HCT116 (cell line): ENCODE measurements around the gene C19orf44. TPM values are rescaled to one million over a fixed set of nuclear protein-coding genes. Genes with fewer than 3 reads are reported as not detected.
"Not testable (repeated sequence)": the region's sequence is repeated elsewhere in the genome, so short reads cannot be mapped to it uniquely, and the experiment has no call there.

Experiments
- ATAC-seq: fragments of 200-7000 bp; cut with Tn5 transposase; 2 replicates; pipeline ENCODE4 v1.9.1; 2020; ENCODE audit warnings: mild to moderate bottlenecking, moderate library complexity
- BruUV-seq: library from RNA; stranded (reverse); fragments of 400-500 nt; replicated peaks from 2 replicates; lab custom pipeline; 2021; lab: Mats Ljungman, UMichigan
- CTCF ChIA-PET: fragments of 300-600 bp; sonication (Branson Sonifier 250); formaldehyde crosslinking; loops from one replicate; lab custom pipeline; 2021; ENCODE audit warnings: antibody characterized with exemption; lab: Charles Lee
- POLR2A ChIA-PET: fragments of 300-600, 350-600 bp; sonication (Branson Sonifier 250); formaldehyde crosslinking; loops from one replicate; lab custom pipeline; 2021; ENCODE audit warnings: antibody characterized with exemption; lab: Charles Lee
- RAD21 ChIA-PET, 2 experiments: fragments of 300-600 bp; sonication (Branson Sonifier 250); formaldehyde crosslinking; loops; one replicate each; lab custom pipeline; 2023; ENCODE audit warnings: low total read pairs in 2 of 2; ENCODE audit not compliant: uncharacterized antibody in 2 of 2, unreplicated experiment in 2 of 2, low non-redundant PET in 1 of 2; lab: Charles Lee
- DNase-seq: peaks from one replicate; pipeline ENCODE4 v3.0.0-alpha.2; 2010; ENCODE audit warnings: low read depth, low spot score
- H2AFZ ChIP-seq: fragments of 200-600 bp; shearing (Covaris generic), sonication (generic); 2 replicates; pipeline ENCODE4 v1.6.1; 2017; ENCODE audit warnings: low read depth, mixed run types, mixed read lengths, antibody characterized with exemption, low read length; ENCODE audit not compliant: poor library complexity, severe bottlenecking
- H3K27ac ChIP-seq: 2 replicates; pipeline ENCODE4 v1.5.1; 2012; ENCODE audit warnings: low read depth, low read length
- H3K27me3 ChIP-seq: fragments of 200-600 bp; sonication (generic); 2 replicates; pipeline ENCODE4 v1.6.1; 2016; ENCODE audit warnings: mixed run types, low read length, mixed read lengths; ENCODE audit not compliant: insufficient read depth
- H3K36me3 ChIP-seq, 2 experiments: fragments of 200-500 bp in 1 of 2; fragments of 200-600 bp in 1 of 2; sonication (Bioruptor generic) in 1 of 2; sonication (generic) in 1 of 2; 2 replicates each; pipeline versions ENCODE4 v1.5.1 to v1.6.1; 2014 to 2016; ENCODE audit warnings: low read length in 2 of 2, inconsistent platforms in 1 of 2, mixed read lengths in 1 of 2, mixed run types in 1 of 2; ENCODE audit not compliant: insufficient read depth in 2 of 2, control insufficient read depth in 1 of 2
- H3K4me1 ChIP-seq, 2 experiments: fragments of 200-600 bp in 1 of 2; sonication (generic) in 1 of 2; 2 replicates each; pipeline versions ENCODE4 v1.5.1 to v1.6.1; 2012 to 2017; ENCODE audit warnings: low read length in 2 of 2, inconsistent platforms in 1 of 2, mild to moderate bottlenecking in 1 of 2, mixed read lengths in 1 of 2, mixed run types in 1 of 2, moderate library complexity in 1 of 2; ENCODE audit not compliant: insufficient read depth in 2 of 2, control insufficient read depth in 1 of 2
- H3K4me2 ChIP-seq: fragments of 200-600 bp; sonication (generic); 2 replicates; pipeline ENCODE4 v1.6.1; 2017; ENCODE audit warnings: mixed run types, low read length, mixed read lengths
- H3K4me3 ChIP-seq, 2 experiments: fragments of 200-600 bp in 1 of 2; sonication (generic) in 1 of 2; replicated peaks in 1 of 2; 2 replicates each; pipeline ENCODE4 v1.5.1; 2011 to 2016; ENCODE audit warnings: low read length in 2 of 2, control low read depth in 1 of 2, low read depth in 1 of 2, mild to moderate bottlenecking in 1 of 2, mixed read lengths in 1 of 2, mixed run types in 1 of 2
- H3K79me2 ChIP-seq: fragments of 200-600 bp; sonication (generic); 2 replicates; pipeline ENCODE4 v1.6.1; 2017; ENCODE audit warnings: mild to moderate bottlenecking, mixed run types, low read length, moderate library complexity, mixed read lengths; ENCODE audit not compliant: insufficient read depth
- H3K9ac ChIP-seq: fragments of 200-600 bp; sonication (generic); 2 replicates; pipeline ENCODE4 v1.6.1; 2016; ENCODE audit warnings: low read length, mixed read lengths
- H3K9me2 ChIP-seq: fragments of 200-600 bp; sonication (generic), shearing (Covaris generic); 2 replicates; pipeline ENCODE4 v1.6.1; 2017; ENCODE audit warnings: mixed run types, mild to moderate bottlenecking, moderate library complexity; ENCODE audit not compliant: insufficient read depth
- H3K9me3 ChIP-seq, 2 experiments: fragments of 200-500 bp in 1 of 2; fragments of 200-600 bp in 1 of 2; sonication (Bioruptor generic) in 1 of 2; sonication (generic) in 1 of 2; 2 replicates each; pipeline ENCODE4 v1.6.1; 2014 to 2017; ENCODE audit warnings: low read length in 2 of 2, mixed read lengths in 2 of 2, inconsistent platforms in 1 of 2, low read depth in 1 of 2, mild to moderate bottlenecking in 1 of 2, mixed run types in 1 of 2, moderate library complexity in 1 of 2; ENCODE audit not compliant: control insufficient read depth in 1 of 2, insufficient read depth in 1 of 2
- H4K20me1 ChIP-seq: fragments of 200-600 bp; sonication (generic), shearing (Covaris generic); 2 replicates; pipeline ENCODE4 v1.6.1; 2017; ENCODE audit warnings: mixed run types, mild to moderate bottlenecking, moderate library complexity; ENCODE audit not compliant: insufficient read depth
- CEBPB ChIP-seq: IDR thresholded peaks from 2 replicates; pipeline ENCODE4 v1.6.1; 2012; ENCODE audit warnings: low read depth
- EZH2 ChIP-seq: fragments of 200-600 bp; sonication (generic); IDR thresholded peaks from 2 replicates; pipeline ENCODE4 v1.6.1; 2017; ENCODE audit warnings: antibody characterized with exemption, mixed run types
- JUND ChIP-seq: IDR thresholded peaks from 2 replicates; pipeline ENCODE4 v1.6.1; 2012
- POLR2A ChIP-seq: IDR thresholded peaks from 2 replicates; pipeline ENCODE4 v1.7.0; 2011; ENCODE audit warnings: borderline replicate concordance; ENCODE audit not compliant: insufficient read depth, insufficient read length; ENCODE audit errors: extremely low read depth
- POLR2AphosphoS5 ChIP-seq: IDR thresholded peaks from 2 replicates; pipeline ENCODE4 v1.6.1; 2011; ENCODE audit warnings: mild to moderate bottlenecking, low read depth, low read length, moderate library complexity
- SIN3A ChIP-seq: IDR thresholded peaks from 2 replicates; pipeline ENCODE4 v1.6.1; 2012; ENCODE audit warnings: low read depth
- YY1 ChIP-seq: IDR thresholded peaks from 2 replicates; pipeline ENCODE4 v1.6.1; 2011; ENCODE audit warnings: low read length, low read depth, moderate library complexity, mild to moderate bottlenecking; ENCODE audit not compliant: insufficient replicate concordance; ENCODE audit errors: extremely low read depth
- intact Hi-C: fragments of 100-400 bp; cut with micrococcal nuclease; formaldehyde crosslinking; loops from 2 replicates; pipeline ENCODE4 v1.10.0; 2022
- total RNA-seq: library from RNA; stranded (reverse); gene quantifications from one replicate; pipeline ENCODE4 v1.2.1, GENCODE V29; 2021; ENCODE audit not compliant: unreplicated experiment
- TF ChIP-seq, protein P1 (sequence below), 3 experiments: fragments of 200-600 bp in 1 of 3; sonication (generic) in 1 of 3; IDR thresholded peaks in 2 of 3; conservative IDR thresholded peaks in 1 of 3; 2 replicates each; pipeline ENCODE4 v1.5.1; 2012 to 2017; ENCODE audit warnings: low read depth in 2 of 3, low read length in 2 of 3, antibody characterized with exemption in 1 of 3, borderline replicate concordance in 1 of 3, control low read depth in 1 of 3, mild to moderate bottlenecking in 1 of 3, mixed read lengths in 1 of 3, mixed run types in 1 of 3, moderate library complexity in 1 of 3; ENCODE audit not compliant: insufficient read depth in 1 of 3
- TF ChIP-seq, protein P2 (sequence below): IDR thresholded peaks from 2 replicates; pipeline ENCODE4 v1.6.1; 2012
- TF ChIP-seq, protein P3 (sequence below): IDR thresholded peaks from 2 replicates; pipeline ENCODE4 v1.6.1; 2011; ENCODE audit warnings: mild to moderate bottlenecking, low read length, moderate library complexity; ENCODE audit not compliant: insufficient replicate concordance; ENCODE audit errors: extremely low read depth

C19orf44 gene
- total RNA-seq, 1 experiment from 2014 or later: 6.8 TPM

DNA sequence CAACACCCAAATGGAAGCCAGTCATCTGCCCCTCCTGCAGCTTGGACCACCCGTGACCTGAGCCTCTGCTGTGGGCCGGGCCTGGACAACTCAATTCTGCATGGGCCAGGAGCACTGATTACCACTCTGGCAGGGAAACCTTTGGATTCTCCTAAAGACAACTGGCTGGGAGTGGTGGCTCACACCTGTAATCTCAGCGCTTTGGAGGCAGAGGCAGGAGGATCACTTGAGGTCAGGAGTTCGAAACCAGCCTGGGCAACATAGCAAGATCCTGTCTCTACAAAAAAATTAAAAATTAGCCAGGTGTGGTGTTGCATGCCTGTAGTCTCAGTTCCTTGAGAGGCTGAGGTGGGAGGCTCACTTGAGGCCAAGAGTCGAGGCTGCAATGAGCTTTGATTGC, 31.0 kb upstream of the C19orf44 start:
- intact Hi-C loops: no loop called here
- ATAC-seq: no peak

DNA sequence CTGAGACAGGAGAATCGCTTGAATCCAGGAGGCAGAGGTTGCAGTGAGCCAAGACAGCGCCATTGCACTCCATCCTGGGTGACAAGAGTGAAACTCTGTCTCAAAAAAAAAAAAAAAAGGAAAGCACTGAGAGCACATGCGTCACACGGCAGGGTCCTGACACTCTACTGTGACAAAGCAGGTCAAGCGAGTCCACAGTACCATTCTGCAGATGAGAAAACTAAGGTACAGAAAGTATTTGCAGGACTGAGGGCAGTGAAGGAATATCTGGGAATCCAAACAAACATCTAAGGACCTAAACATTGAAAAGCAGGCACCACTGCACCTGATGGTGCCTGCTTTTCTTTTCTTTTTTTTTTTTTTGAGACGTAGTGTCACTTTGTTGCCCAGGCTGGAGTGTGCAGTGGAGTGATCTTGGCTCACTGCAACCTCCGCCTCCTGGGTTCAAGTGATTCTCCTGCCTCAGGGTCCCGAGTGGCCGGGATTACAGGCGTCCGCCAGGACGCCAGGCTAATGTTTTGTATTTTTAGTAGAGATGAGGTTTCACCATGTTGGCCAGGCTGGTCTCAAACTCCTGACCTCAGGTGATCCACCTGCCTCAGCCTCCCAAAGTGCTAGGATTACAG, 29.3 kb upstream of the C19orf44 start:
- peaks cover 93% of the 10 kb centered on the region for H3K79me2 ChIP-seq
- H3K27me3 ChIP-seq, intact Hi-C loops, H3K27ac ChIP-seq, ATAC-seq, BruUV-seq, H2AFZ ChIP-seq, H3K4me3 ChIP-seq, H3K9me2 ChIP-seq, CTCF ChIA-PET, H3K9me3 ChIP-seq, DNase-seq, H3K9ac ChIP-seq, RAD21 ChIA-PET, H3K4me2 ChIP-seq, H4K20me1 ChIP-seq, POLR2A ChIA-PET, H3K36me3 ChIP-seq: not testable (repeated sequence)
- H3K4me1 ChIP-seq: peaks cover 16 to 26% of the 10 kb centered on the region in 2 experiments

More for the DNA sequence above, 31.0 kb upstream of the C19orf44 start:
- DNase-seq: no peak
- H3K4me3 ChIP-seq: no peak overlapping the region
- peaks cover 91% of the 10 kb centered on the region for H3K79me2 ChIP-seq
- no TSS peak for BruUV-seq
- 0 out of 2 replicates have a peak, but pooled peaks cover 5% of the 10 kb centered on the region for H4K20me1 ChIP-seq
- ChIA-PET POLR2A (no interaction called here), RAD21 (no interaction called here), CTCF (no interaction called here)
- no peak overlapping the region for H3K4me2 ChIP-seq
- no peaks in the 10 kb centered on the region for H3K9me3 ChIP-seq
- no peak for TF ChIP-seq SIN3A
- TF ChIP-seq POLR2AphosphoS5: no peak
- no peak for TF ChIP-seq POLR2A
- no peak for TF ChIP-seq CEBPB
- TF ChIP-seq, protein P1, sequence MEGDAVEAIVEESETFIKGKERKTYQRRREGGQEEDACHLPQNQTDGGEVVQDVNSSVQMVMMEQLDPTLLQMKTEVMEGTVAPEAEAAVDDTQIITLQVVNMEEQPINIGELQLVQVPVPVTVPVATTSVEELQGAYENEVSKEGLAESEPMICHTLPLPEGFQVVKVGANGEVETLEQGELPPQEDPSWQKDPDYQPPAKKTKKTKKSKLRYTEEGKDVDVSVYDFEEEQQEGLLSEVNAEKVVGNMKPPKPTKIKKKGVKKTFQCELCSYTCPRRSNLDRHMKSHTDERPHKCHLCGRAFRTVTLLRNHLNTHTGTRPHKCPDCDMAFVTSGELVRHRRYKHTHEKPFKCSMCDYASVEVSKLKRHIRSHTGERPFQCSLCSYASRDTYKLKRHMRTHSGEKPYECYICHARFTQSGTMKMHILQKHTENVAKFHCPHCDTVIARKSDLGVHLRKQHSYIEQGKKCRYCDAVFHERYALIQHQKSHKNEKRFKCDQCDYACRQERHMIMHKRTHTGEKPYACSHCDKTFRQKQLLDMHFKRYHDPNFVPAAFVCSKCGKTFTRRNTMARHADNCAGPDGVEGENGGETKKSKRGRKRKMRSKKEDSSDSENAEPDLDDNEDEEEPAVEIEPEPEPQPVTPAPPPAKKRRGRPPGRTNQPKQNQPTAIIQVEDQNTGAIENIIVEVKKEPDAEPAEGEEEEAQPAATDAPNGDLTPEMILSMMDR (IDR thresholded peaks at IDR 0.05 in 2 of 3, conservative IDR thresholded peaks at IDR 0.05 in 1 of 3; ENCODE audit: borderline replicate concordance in 1 of 3, insufficient read depth in 1 of 3, low read depth in 2 of 3, low read length in 2 of 3): no peak
- TF ChIP-seq EZH2: no peak
- TF ChIP-seq, protein P2, sequence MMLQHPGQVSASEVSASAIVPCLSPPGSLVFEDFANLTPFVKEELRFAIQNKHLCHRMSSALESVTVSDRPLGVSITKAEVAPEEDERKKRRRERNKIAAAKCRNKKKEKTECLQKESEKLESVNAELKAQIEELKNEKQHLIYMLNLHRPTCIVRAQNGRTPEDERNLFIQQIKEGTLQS: no peak
- TF ChIP-seq, protein P3, sequence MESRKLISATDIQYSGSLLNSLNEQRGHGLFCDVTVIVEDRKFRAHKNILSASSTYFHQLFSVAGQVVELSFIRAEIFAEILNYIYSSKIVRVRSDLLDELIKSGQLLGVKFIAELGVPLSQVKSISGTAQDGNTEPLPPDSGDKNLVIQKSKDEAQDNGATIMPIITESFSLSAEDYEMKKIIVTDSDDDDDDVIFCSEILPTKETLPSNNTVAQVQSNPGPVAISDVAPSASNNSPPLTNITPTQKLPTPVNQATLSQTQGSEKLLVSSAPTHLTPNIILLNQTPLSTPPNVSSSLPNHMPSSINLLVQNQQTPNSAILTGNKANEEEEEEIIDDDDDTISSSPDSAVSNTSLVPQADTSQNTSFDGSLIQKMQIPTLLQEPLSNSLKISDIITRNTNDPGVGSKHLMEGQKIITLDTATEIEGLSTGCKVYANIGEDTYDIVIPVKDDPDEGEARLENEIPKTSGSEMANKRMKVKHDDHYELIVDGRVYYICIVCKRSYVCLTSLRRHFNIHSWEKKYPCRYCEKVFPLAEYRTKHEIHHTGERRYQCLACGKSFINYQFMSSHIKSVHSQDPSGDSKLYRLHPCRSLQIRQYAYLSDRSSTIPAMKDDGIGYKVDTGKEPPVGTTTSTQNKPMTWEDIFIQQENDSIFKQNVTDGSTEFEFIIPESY: no peak
- no peak for TF ChIP-seq YY1
- no peak for TF ChIP-seq JUND
- H3K27me3 ChIP-seq: no peaks in the 10 kb centered on the region
- H3K27ac ChIP-seq: no peak overlapping the region
- no peak overlapping the region for H3K9ac ChIP-seq
- peaks cover 11 to 16% of the 10 kb centered on the region in 2 experiments for H3K4me1 ChIP-seq
- H3K36me3 ChIP-seq: no peaks in the 10 kb centered on the region
- H2AFZ ChIP-seq: no peak overlapping the region
- H3K9me2 ChIP-seq: no peaks in the 10 kb centered on the region
